Skeletal muscle satellite cell (primary cell): ENCODE results near the gene IWS1.

ENCODE experiments used
- H3K27me3 ChIP-seq: 2 replicates; pipeline ENCODE4 v1.7.0; 2013; ENCODE audit warnings: low read length; ENCODE audit not compliant: control insufficient read depth, insufficient read depth
- H3K36me3 ChIP-seq: 2 replicates; pipeline ENCODE4 v1.7.0; 2013; ENCODE audit warnings: mild to moderate bottlenecking, control low read depth, low read length; ENCODE audit not compliant: insufficient read depth
- H3K4me1 ChIP-seq: 2 replicates; pipeline ENCODE4 v1.7.0; 2013; ENCODE audit warnings: low read length; ENCODE audit not compliant: control insufficient read depth, insufficient read depth
- H3K4me2 ChIP-seq: 2 replicates; pipeline ENCODE4 v1.7.0; 2013; ENCODE audit warnings: mild to moderate bottlenecking, low read length
- H3K4me3 ChIP-seq: 2 replicates; pipeline ENCODE4 v1.7.0; 2013; ENCODE audit warnings: low read length
- H3K9ac ChIP-seq: 2 replicates; pipeline ENCODE4 v1.7.0; 2013; ENCODE audit warnings: mild to moderate bottlenecking, low read depth, low read length, moderate library complexity
- H3K9me3 ChIP-seq: replicated peaks from 2 replicates; pipeline ENCODE4 v1.7.0; 2013; ENCODE audit warnings: mild to moderate bottlenecking, control low read depth, low read length

The IWS1 gene

GRCh38 chr2:127567351-127567854 lies 41.1 kb upstream of the IWS1 start:
- Histone ChIP-seq H3K4me2 (no peak overlapping the region), H3K27me3 (no peaks in the 10 kb centered on the region), H3K36me3 (no peaks in the 10 kb centered on the region), H3K4me3 (no peak overlapping the region), H3K9me3 (no peaks in the 10 kb centered on the region), H3K4me1 (peaks cover 35% of the 10 kb centered on the region), H3K9ac (no peak overlapping the region)

GRCh38 chr2:127566576-127566975 lies 40.3 kb upstream of the IWS1 start:
- Histone ChIP-seq H3K36me3 (no peaks in the 10 kb centered on the region), H3K27me3 (no peaks in the 10 kb centered on the region), H3K9ac (no peak overlapping the region), H3K4me3 (no peak overlapping the region), H3K4me2 (no peak overlapping the region), H3K9me3 (no peaks in the 10 kb centered on the region), H3K4me1 (peaks cover 39% of the 10 kb centered on the region)

- no peak overlapping the region for H3K9ac ChIP-seq
- no peak overlapping the region for H3K4me2 ChIP-seq
- no peaks in the 10 kb centered on the region for H3K9me3 ChIP-seq
- H3K27me3 ChIP-seq: no peaks in the 10 kb centered on the region
- H3K4me3 ChIP-seq: no peak overlapping the region
- H3K4me1 ChIP-seq: peaks cover 42% of the 10 kb centered on the region
- no peaks in the 10 kb centered on the region for H3K36me3 ChIP-seq
Observed at GRCh38 chr2:127566139-127566417, 39.8 kb upstream of the IWS1 start.

GRCh38 chr2:127565261-127566138 lies 39.2 kb upstream of the IWS1 start:
- no peak overlapping the region for H3K4me3 ChIP-seq
- no peaks in the 10 kb centered on the region for H3K36me3 ChIP-seq

GRCh38 chr2:127564429-127565260 lies 38.4 kb upstream of the IWS1 start:
- peaks cover 42% of the 10 kb centered on the region for H3K4me1 ChIP-seq
- no peaks in the 10 kb centered on the region for H3K27me3 ChIP-seq
- no peak overlapping the region for H3K9ac ChIP-seq
- no peak overlapping the region for H3K4me2 ChIP-seq
- no peak overlapping the region for H3K4me3 ChIP-seq
- no peaks in the 10 kb centered on the region for H3K36me3 ChIP-seq
- no peaks in the 10 kb centered on the region for H3K9me3 ChIP-seq

More at GRCh38 chr2:127565261-127566138, 39.2 kb upstream of the IWS1 start:
- no peaks in the 10 kb centered on the region for H3K27me3 ChIP-seq
- H3K4me1 ChIP-seq: peaks cover 42% of the 10 kb centered on the region
- H3K9me3 ChIP-seq: no peaks in the 10 kb centered on the region
- no peak overlapping the region for H3K4me2 ChIP-seq
- no peak overlapping the region for H3K9ac ChIP-seq

- no peak overlapping the region for H3K4me2 ChIP-seq
- H3K36me3 ChIP-seq: no peaks in the 10 kb centered on the region
- no peak overlapping the region for H3K4me3 ChIP-seq
- H3K9ac ChIP-seq: no peak overlapping the region
- H3K9me3 ChIP-seq: no peaks in the 10 kb centered on the region
- peaks cover 36% of the 10 kb centered on the region for H3K4me1 ChIP-seq
- H3K27me3 ChIP-seq: no peaks in the 10 kb centered on the region
Observed at GRCh38 chr2:127563458-127564428, 37.5 kb upstream of the IWS1 start.

GRCh38 chr2:127562936-127563335 lies 36.6 kb upstream of the IWS1 start:
- Histone ChIP-seq H3K9ac (no peak overlapping the region), H3K27me3 (no peaks in the 10 kb centered on the region)

GRCh38 chr2:127561371-127561770 lies 35.1 kb upstream of the IWS1 start:
- Histone ChIP-seq H3K9me3 (no peaks in the 10 kb centered on the region), H3K9ac (no peak overlapping the region), H3K4me1 (peaks cover 26% of the 10 kb centered on the region), H3K4me2 (no peak overlapping the region), H3K27me3 (no peaks in the 10 kb centered on the region), H3K36me3 (no peaks in the 10 kb centered on the region), H3K4me3 (no peak overlapping the region)

More at GRCh38 chr2:127562936-127563335, 36.6 kb upstream of the IWS1 start:
- H3K4me1 ChIP-seq: peaks cover 28% of the 10 kb centered on the region
- H3K4me3 ChIP-seq: no peak overlapping the region
- no peaks in the 10 kb centered on the region for H3K36me3 ChIP-seq
- H3K4me2 ChIP-seq: no peak overlapping the region
- H3K9me3 ChIP-seq: no peaks in the 10 kb centered on the region

- Histone ChIP-seq H3K36me3 (no peaks in the 10 kb centered on the region), H3K27me3 (peaks cover 3% of the 10 kb centered on the region), H3K4me2 (peak overlapping the region; percentile 61), H3K9ac (no peak overlapping the region), H3K4me1 (peaks cover 26% of the 10 kb centered on the region), H3K4me3 (no peak overlapping the region), H3K9me3 (no peaks in the 10 kb centered on the region)
Observed at GRCh38 chr2:127560931-127561280, 34.6 kb upstream of the IWS1 start.

GRCh38 chr2:127560201-127560930 lies 34.1 kb upstream of the IWS1 start:
- Histone ChIP-seq H3K4me1 (peaks cover 26% of the 10 kb centered on the region), H3K4me3 (peak overlapping the region; percentile 12), H3K36me3 (no peaks in the 10 kb centered on the region), H3K27me3 (peaks cover 7% of the 10 kb centered on the region), H3K9ac (peak overlapping the region; percentile 18), H3K9me3 (no peaks in the 10 kb centered on the region), H3K4me2 (peak overlapping the region; percentile 61)
